Activated CD8-positive, alpha-beta T cell treated with anti-CD3 and anti-CD28 coated beads for 36 hours (primary cell): ENCODE data around the gene LRRC4B. TPM values are rescaled to one million over a fixed set of nuclear protein-coding genes. Genes with fewer than 3 reads are reported as not detected.

Experiments used
- ATAC-seq: fragments of 200-7000 bp; cut with Tn5 transposase; one replicate; pipeline ENCODE4 v1.10.0; 2021; ENCODE audit warnings: mild to moderate bottlenecking, moderate library complexity
- CTCF ChIA-PET: fragments of 350-600 bp; sonication (Branson Sonifier 250); formaldehyde crosslinking; loops from one replicate; lab custom pipeline; 2021; ENCODE audit warnings: antibody characterized with exemption; lab: Charles Lee
- POLR2A ChIA-PET: fragments of 350-600 bp; sonication (Branson Sonifier 250); formaldehyde crosslinking; loops from one replicate; lab custom pipeline; 2021; ENCODE audit warnings: antibody characterized with exemption; lab: Charles Lee
- DNase-seq: peaks from one replicate; pipeline ENCODE4 v3.0.0-alpha.2; 2020
- H3K27ac Mint-ChIP-seq: one replicate; pipeline ENCODE4 v1.8.0; 2021; ENCODE audit warnings: mild to moderate bottlenecking, mixed read lengths
- H3K27me3 Mint-ChIP-seq: one replicate; pipeline ENCODE4 v1.8.0; 2021; ENCODE audit warnings: mixed read lengths
- H3K36me3 Mint-ChIP-seq: one replicate; pipeline ENCODE4 v1.8.0; 2021; ENCODE audit warnings: low read depth, mixed read lengths
- H3K4me1 Mint-ChIP-seq: one replicate; pipeline ENCODE4 v1.8.0; 2021; ENCODE audit warnings: low read depth, mixed read lengths
- H3K4me3 Mint-ChIP-seq: one replicate; pipeline ENCODE4 v1.8.0; 2021; ENCODE audit warnings: mild to moderate bottlenecking, moderate library complexity, mixed read lengths
- H3K9me3 Mint-ChIP-seq: one replicate; pipeline ENCODE4 v1.8.0; 2021; ENCODE audit warnings: mixed read lengths
- intact Hi-C: fragments of 100-400 bp; cut with micrococcal nuclease; formaldehyde crosslinking; loops from one replicate; pipeline ENCODE4 v1.10.0; 2022
- total RNA-seq, 2 experiments: library from RNA; stranded (reverse); gene quantifications; one replicate each; pipeline ENCODE4 v1.2.3, GENCODE V29; 2021
- TF ChIP-seq, protein P1 (sequence below): fragments of 200-600 bp; IDR thresholded peaks from one replicate; pipeline ENCODE4 v1.8.0; 2022; ENCODE audit warnings: antibody characterized with exemption, mild to moderate bottlenecking

LRRC4B gene
- total RNA-seq, 2 experiments from 2014 or later, result not detected

DNA sequence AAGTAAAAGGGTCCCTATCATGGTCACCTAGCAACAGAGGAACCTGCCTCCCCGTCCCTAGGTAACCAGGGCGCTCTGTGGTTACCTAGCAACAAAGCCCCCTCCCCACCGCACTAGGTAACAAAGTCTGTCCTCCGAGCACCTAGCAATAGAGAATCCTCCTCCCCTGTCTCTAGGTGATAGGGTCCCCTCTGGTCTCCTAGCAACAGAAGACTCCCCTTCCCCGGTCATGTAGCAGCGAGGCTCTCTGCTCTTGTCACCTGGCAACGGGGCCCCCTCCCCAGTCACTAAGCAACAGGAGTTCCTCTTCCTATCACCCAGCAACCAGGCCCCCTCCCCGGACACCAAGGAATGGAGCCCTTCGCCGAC lies 57.6 kb downstream of the LRRC4B start:
- TF ChIP-seq, protein P1, sequence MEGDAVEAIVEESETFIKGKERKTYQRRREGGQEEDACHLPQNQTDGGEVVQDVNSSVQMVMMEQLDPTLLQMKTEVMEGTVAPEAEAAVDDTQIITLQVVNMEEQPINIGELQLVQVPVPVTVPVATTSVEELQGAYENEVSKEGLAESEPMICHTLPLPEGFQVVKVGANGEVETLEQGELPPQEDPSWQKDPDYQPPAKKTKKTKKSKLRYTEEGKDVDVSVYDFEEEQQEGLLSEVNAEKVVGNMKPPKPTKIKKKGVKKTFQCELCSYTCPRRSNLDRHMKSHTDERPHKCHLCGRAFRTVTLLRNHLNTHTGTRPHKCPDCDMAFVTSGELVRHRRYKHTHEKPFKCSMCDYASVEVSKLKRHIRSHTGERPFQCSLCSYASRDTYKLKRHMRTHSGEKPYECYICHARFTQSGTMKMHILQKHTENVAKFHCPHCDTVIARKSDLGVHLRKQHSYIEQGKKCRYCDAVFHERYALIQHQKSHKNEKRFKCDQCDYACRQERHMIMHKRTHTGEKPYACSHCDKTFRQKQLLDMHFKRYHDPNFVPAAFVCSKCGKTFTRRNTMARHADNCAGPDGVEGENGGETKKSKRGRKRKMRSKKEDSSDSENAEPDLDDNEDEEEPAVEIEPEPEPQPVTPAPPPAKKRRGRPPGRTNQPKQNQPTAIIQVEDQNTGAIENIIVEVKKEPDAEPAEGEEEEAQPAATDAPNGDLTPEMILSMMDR, result no peak
- Mint-ChIP-seq H3K27me3 (peaks cover 5% of the 10 kb centered on the region), H3K9me3 (no peaks in the 10 kb centered on the region), H3K27ac (peak overlapping the region; percentile 98), H3K36me3 (peaks cover under 1% of the 10 kb centered on the region), H3K4me1 (peaks cover 13% of the 10 kb centered on the region), H3K4me3 (peak overlapping the region; percentile 91)
- intact Hi-C loops, result loop anchor here (2.0 kb wide), 1 partner anchor 34 kb away; the partner anchor contains the start of genes EMC10 and GARIN5A
- ChIA-PET CTCF (interaction anchor here (0.8 to 1.3 kb wide), 6 partner anchors 24 to 154 kb away, joined by 3 to 4 read pairs (median 4); no protein-coding TSS in a partner anchor), POLR2A (interaction anchor here (0.8 to 2.5 kb wide), 5 partner anchors 10 to 294 kb away, joined by 3 to 9 read pairs (median 3); no protein-coding TSS in a partner anchor)
- ATAC-seq, result no peak
- no peak for DNase-seq

DNA sequence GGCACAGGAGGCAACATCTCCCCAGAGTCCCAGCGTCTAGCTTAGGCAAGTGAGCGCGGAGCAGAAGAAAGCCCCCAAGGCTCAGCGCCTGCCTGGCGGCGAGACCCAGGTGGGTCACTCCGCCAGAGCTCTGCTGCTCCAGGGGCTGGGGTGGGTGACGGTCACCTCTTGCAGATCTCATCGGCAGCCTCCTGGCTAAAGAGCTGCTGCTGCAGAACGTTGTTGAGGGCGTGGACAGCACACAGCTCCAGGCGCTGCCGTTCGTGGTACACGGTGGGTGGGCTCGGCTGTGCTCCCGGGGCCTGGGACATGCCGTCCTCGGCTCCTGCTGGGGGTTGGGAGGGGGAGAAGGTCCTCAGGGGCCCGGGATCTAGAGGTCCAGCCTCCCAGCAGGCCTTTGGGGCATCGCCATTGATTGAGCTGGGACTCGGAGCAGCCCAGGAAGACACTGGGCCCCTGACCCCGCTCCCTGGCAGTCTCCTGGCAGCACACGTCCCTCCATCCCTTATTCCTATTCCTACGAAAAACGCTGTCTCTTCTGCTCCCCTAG lies 58.0 kb downstream of the LRRC4B start:
- ChIA-PET POLR2A (interaction anchor here (0.8 to 2.5 kb wide), 4 partner anchors 9 to 295 kb away, joined by 3 to 9 read pairs (median 3); no protein-coding TSS in a partner anchor), CTCF (interaction anchor here (0.8 to 1.3 kb wide), 4 partner anchors 24 to 60 kb away, joined by 3 to 4 read pairs (median 4); no protein-coding TSS in a partner anchor)
- no peaks in the 10 kb centered on the region for H3K9me3 Mint-ChIP-seq
- peaks cover 5% of the 10 kb centered on the region for H3K27me3 Mint-ChIP-seq
- ATAC-seq (no peak), DNase-seq (no peak)
- H3K36me3 Mint-ChIP-seq, result peaks cover 3% of the 10 kb centered on the region
- peak overlapping the region; percentile 91 for H3K4me3 Mint-ChIP-seq
- TF ChIP-seq, protein P1, result no peak
- peaks cover 13% of the 10 kb centered on the region for H3K4me1 Mint-ChIP-seq
- intact Hi-C loops, result loop anchor here (2.0 kb wide), 1 partner anchor 33 kb away; the partner anchor contains the start of genes EMC10 and GARIN5A
- peak overlapping the region; percentile 98 for H3K27ac Mint-ChIP-seq

DNA sequence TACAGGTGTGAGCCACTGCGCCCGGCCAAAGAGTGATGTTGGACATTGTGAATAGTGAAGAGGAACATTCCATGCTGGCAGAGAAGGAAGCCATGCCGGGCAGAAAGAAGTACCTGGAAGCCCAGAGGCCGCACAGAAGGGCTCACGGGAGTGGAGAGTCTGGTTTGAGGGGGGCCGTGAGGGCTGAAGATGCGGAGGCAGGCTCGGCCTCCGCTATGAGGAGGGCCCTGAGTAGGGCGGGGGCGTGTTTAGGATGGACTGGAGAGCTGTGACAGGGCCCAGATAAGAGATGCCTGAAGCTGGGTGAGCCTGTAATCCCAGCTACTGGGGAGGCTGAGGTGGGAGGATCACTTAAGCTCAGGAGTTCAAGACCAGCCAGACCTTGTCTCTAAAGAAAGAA lies 58.9 kb downstream of the LRRC4B start:
- ChIA-PET POLR2A (interaction anchor here (0.9 to 2.5 kb wide), 2 partner anchors 15 to 30 kb away, joined by 3 to 9 read pairs; no protein-coding TSS in a partner anchor), CTCF (interaction anchor here (0.8 to 1.3 kb wide), 3 partner anchors 9 to 59 kb away, joined by 3 to 4 read pairs (median 4); no protein-coding TSS in a partner anchor)
- no peak overlapping the region for H3K27ac Mint-ChIP-seq
- DNase-seq (no peak), ATAC-seq (no peak)
- H3K9me3 Mint-ChIP-seq, result no peaks in the 10 kb centered on the region
- H3K27me3 Mint-ChIP-seq, result peaks cover 4% of the 10 kb centered on the region
- TF ChIP-seq, protein P1, result no peak
- intact Hi-C loops, result no loop called here
- peaks cover 12% of the 10 kb centered on the region for H3K4me1 Mint-ChIP-seq
- H3K36me3 Mint-ChIP-seq, result peaks cover 3% of the 10 kb centered on the region
- H3K4me3 Mint-ChIP-seq, result peak overlapping the region; percentile 8

DNA sequence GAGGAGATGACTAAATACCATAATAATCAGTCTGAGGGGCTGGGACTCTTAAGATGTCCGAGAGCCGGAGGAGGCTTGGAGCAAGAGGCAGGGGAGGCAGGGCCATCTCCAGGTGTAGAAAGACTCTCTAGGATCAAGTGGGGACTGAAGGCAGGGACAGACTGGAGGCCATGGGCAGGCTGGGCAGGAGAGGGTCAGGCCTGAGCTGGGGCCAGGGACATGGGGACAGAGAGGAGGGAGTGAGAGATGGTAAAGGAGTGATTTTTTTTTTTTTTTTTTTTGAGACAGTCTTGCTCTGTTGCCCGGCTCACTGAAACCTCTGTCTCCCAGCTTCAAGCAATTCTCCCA lies 59.4 kb downstream of the LRRC4B start:
- H3K36me3 Mint-ChIP-seq, result peaks cover 3% of the 10 kb centered on the region
- H3K4me1 Mint-ChIP-seq, result peaks cover 11% of the 10 kb centered on the region
- CTCF ChIA-PET, result interaction anchor here (0.8 kb wide), 1 partner anchor 9 kb away, joined by 3 read pairs; no protein-coding TSS in a partner anchor
- ATAC-seq (no peak), DNase-seq (no peak)
- H3K4me3 Mint-ChIP-seq, result no peak overlapping the region
- intact Hi-C loops, result no loop called here
- H3K27me3 Mint-ChIP-seq, result no peaks in the 10 kb centered on the region
- H3K27ac Mint-ChIP-seq, result peak overlapping the region; percentile 56
- POLR2A ChIA-PET, result no interaction called here
- no peaks in the 10 kb centered on the region for H3K9me3 Mint-ChIP-seq
- TF ChIP-seq, protein P1, result no peak

DNA sequence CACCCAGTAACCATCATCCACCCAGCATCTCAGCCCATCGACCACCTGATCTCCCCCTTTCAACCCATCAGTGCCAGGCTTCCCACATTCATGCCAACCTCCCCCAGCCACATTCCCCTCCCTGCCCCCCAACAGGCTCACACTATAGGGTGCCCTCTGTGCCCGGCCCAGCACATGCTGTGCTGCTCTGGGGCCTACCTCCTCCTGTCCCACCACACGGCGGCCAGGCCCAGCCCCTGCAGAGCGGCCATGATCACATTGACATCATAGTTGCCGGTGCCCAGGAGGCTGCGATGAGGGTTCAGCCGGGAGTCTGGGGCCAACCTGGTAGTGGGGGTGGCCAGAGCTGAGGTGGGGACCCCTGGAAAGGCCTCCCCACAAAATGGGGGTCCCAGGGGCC lies 60.9 kb downstream of the LRRC4B start:
- Mint-ChIP-seq H3K9me3 (no peaks in the 10 kb centered on the region), H3K27ac (no peak overlapping the region), H3K36me3 (peaks cover 3% of the 10 kb centered on the region), H3K4me3 (no peak overlapping the region), H3K4me1 (peaks cover 11% of the 10 kb centered on the region), H3K27me3 (no peaks in the 10 kb centered on the region)
- DNase-seq (no peak), ATAC-seq (no peak)
- ChIA-PET POLR2A (no interaction called here), CTCF (no interaction called here)
- intact Hi-C loops, result no loop called here
- TF ChIP-seq, protein P1, result no peak
